ENCODE measurements around the gene MYO18B.

MYO18B gene

DNA sequence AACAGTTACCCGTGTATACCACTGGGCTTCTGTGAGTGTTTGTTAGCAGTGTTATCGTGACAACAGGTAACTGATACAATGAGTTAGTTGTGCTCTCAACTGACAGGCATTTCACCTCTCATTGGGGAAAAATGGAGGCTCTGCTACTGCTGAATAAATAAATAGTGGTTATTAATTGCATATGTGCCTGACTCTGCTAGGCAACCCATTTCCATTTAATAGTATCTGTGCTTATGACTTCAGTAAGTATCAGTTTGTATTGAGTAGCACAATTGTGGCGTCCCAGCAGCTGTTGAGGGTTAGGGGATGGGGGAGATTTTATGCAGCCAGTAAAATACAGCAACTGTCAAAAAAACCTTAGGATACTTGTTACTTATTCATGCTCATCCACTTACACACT is 303.9 kb downstream of the MYO18B start:
- TF ChIP-seq, protein P1, sequence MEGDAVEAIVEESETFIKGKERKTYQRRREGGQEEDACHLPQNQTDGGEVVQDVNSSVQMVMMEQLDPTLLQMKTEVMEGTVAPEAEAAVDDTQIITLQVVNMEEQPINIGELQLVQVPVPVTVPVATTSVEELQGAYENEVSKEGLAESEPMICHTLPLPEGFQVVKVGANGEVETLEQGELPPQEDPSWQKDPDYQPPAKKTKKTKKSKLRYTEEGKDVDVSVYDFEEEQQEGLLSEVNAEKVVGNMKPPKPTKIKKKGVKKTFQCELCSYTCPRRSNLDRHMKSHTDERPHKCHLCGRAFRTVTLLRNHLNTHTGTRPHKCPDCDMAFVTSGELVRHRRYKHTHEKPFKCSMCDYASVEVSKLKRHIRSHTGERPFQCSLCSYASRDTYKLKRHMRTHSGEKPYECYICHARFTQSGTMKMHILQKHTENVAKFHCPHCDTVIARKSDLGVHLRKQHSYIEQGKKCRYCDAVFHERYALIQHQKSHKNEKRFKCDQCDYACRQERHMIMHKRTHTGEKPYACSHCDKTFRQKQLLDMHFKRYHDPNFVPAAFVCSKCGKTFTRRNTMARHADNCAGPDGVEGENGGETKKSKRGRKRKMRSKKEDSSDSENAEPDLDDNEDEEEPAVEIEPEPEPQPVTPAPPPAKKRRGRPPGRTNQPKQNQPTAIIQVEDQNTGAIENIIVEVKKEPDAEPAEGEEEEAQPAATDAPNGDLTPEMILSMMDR (IDR thresholded peaks at IDR 0.05; ENCODE audit: borderline replicate concordance, control extremely low read depth, extremely low read depth, insufficient read depth, missing control alignments), result no peak
- in situ Hi-C loops (cut with MboI; ENCODE audit: low sequenced_read_pairs, unreplicated experiment), result no loop called here
- DNase-seq (ENCODE audit: low spot score), result no peak

DNA sequence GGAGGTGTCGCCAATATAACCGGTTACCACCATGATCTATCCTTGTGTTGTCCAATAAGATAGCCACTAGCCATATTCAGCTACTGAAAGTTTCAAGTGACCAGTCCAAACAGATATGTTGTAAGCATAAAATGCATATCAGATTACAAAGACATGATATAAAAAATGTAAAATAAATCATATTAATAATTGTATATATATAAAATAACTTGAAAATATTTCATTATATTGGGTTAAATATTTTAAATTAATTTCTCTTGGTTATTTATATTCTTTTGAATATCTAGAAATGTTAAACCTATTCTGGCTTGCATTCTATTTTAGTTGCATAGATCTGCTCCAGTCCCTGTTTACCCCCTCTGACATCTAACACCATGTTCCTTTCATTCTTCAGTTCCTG is 305.5 kb downstream of the MYO18B start:
- in situ Hi-C loops (cut with MboI; ENCODE audit: low sequenced_read_pairs, unreplicated experiment), result no loop called here
- TF ChIP-seq, protein P1 (IDR thresholded peaks at IDR 0.05; ENCODE audit: borderline replicate concordance, control extremely low read depth, extremely low read depth, insufficient read depth, missing control alignments), result no peak
- DNase-seq (ENCODE audit: low spot score), result no peak

DNA sequence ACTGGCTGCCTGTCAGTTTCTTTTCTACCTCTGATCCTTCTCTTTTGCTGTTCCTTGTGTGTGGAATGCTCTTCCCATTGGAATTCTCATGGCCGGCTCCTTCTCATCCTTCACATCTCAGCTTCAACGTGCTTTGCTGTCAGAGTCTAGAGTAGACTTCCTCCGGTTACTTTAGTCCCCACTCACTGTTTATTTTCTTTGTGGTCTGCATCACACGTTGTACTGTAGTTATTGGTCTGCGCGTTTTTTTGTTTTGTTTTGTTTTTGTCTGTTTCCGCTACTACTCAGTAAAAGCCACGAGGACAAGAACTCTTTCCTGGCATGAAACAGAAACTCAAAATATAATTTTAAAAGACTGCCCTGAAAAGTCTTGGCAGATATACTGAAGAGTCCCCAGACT is 305.9 kb downstream of the MYO18B start:
- TF ChIP-seq, protein P1 (IDR thresholded peaks at IDR 0.05; ENCODE audit: borderline replicate concordance, control extremely low read depth, extremely low read depth, insufficient read depth, missing control alignments), result no peak
- DNase-seq (ENCODE audit: low spot score), result no peak
- in situ Hi-C loops (cut with MboI; ENCODE audit: low sequenced_read_pairs, unreplicated experiment), result no loop called here

DNA sequence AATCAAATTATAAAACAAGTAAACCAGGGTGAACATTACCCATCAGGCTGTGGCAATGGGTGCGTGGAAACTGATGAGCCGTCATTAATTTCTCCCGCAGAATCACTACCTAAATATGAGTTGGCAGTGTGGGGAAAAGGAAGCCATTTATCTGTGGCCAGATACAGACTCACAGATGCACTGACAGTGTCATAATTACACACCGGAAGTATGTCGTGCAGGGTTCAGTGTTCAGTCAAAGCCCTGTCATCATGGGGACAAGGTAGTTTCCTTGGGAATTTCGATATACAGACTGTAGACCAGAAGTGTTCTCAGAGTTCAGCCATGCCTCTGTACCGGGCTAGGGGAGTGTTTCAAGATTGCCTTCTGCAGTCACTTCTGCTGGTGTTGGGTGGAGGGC is 308.1 kb downstream of the MYO18B start:
- TF ChIP-seq, protein P1 (IDR thresholded peaks at IDR 0.05; ENCODE audit: borderline replicate concordance, control extremely low read depth, extremely low read depth, insufficient read depth, missing control alignments), result no peak
- in situ Hi-C loops (cut with MboI; ENCODE audit: low sequenced_read_pairs, unreplicated experiment), result no loop called here
- DNase-seq (ENCODE audit: low spot score), result no peak

DNA sequence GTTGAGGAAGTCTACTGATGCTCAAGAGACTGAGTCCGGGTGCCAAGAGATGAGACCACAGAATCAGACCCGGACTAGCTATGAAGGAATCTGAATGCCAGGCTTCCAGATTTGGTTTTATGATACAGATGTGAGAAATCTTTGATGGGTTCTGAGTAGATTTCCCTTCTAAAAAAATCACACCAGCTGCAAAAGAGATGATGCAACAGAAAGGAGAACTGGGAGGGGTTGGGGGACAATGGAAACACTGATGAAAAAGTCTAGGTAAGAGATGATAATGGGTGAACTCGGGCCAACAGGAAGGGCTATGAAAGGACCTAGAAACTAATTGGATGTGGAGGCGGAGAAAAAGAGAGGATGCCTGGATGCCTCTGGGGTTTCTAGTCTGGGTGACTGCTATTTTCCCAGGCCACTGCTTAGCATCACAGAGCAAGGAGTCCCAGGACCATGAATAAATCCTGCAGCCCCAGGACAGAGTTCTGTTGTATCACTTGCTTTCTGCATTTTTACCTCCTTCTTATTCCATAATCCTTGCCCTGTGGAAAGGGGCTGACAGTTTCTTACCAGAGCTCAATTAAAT is 311.8 kb downstream of the MYO18B start:
- DNase-seq (ENCODE audit: low spot score), result no peak
- in situ Hi-C loops (cut with MboI; ENCODE audit: low sequenced_read_pairs, unreplicated experiment), result no loop called here
- TF ChIP-seq, protein P1 (IDR thresholded peaks at IDR 0.05; ENCODE audit: borderline replicate concordance, control extremely low read depth, extremely low read depth, insufficient read depth, missing control alignments), result no peak

DNA sequence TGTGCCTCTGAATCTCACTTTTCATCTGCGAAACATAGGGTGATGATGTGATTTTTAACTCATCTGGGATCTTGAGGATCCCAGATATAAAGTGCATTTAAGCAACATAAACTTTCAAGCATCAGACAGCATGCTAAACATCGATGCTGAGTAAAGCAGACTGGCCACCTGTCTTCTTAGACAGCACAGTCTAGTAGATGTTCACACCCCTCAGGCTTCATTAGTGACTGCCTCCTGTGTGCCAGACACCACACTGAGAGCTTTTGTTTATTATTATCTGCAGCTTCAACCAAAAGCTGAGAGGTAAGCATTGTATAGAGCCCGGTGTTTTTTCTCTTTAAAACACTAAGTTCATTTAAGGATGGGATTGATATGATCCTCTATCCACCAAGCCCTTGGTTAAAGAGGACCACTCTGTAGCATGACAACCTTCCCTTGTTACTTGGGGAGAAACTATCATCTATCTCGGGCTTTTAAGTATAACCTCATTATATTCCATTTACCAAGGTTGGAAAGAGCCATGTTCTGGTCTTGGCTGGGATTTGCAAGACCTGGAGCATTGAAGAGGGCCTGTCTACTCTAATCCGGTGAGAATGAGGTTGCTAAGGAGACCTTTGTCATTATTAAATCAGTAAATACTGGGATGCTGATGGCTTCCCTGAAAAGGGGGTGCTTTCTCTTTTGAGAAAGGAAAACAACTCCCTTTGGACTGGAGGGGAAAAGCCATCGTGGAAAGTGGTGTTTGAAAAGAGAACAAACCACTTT is 313.0 kb downstream of the MYO18B start:
- TF ChIP-seq, protein P1 (IDR thresholded peaks at IDR 0.05; ENCODE audit: borderline replicate concordance, control extremely low read depth, extremely low read depth, insufficient read depth, missing control alignments), result no peak
- in situ Hi-C loops (cut with MboI; ENCODE audit: low sequenced_read_pairs, unreplicated experiment), result no loop called here
- no peak for DNase-seq (ENCODE audit: low spot score)

Measured in GM13976 (cell line).